Endothelial cell of umbilical vein (primary cell): Measurements from ENCODE around the gene FAXDC2.

ENCODE experiments used
- EZH2 ChIP-seq: IDR thresholded peaks from 2 replicates; pipeline ENCODE4 v1.6.1; 2012; ENCODE audit warnings: borderline replicate concordance, low read depth, mild to moderate bottlenecking, moderate library complexity, low read length, inconsistent platforms; ENCODE audit not compliant: severe bottlenecking
- FOS ChIP-seq: IDR thresholded peaks from 2 replicates; pipeline ENCODE4 v1.6.1; 2011; ENCODE audit warnings: mild to moderate bottlenecking, low read length, moderate library complexity, borderline replicate concordance; ENCODE audit not compliant: insufficient read depth
- GATA2 ChIP-seq: IDR thresholded peaks from 2 replicates; pipeline ENCODE4 v1.7.0; 2011; ENCODE audit warnings: low read depth, mild to moderate bottlenecking, moderate library complexity, mixed read lengths, low read length; ENCODE audit not compliant: insufficient read length, insufficient read depth
- JUN ChIP-seq: IDR thresholded peaks from 2 replicates; pipeline ENCODE4 v1.6.1; 2011; ENCODE audit warnings: borderline replicate concordance, low read depth; ENCODE audit not compliant: insufficient read length, insufficient read depth
- MYC ChIP-seq: IDR thresholded peaks from one replicate; pipeline ENCODE4 v1.6.1; 2011; ENCODE audit warnings: mild to moderate bottlenecking, low read depth, low read length
- POLR2A ChIP-seq: IDR thresholded peaks from 2 replicates; pipeline ENCODE4 v1.6.1; 2012; ENCODE audit warnings: low read depth, mild to moderate bottlenecking, control low read depth, low read length
- POLR2AphosphoS5 ChIP-seq: IDR thresholded peaks from 2 replicates; pipeline ENCODE4 v1.6.1; 2012; ENCODE audit warnings: low read depth, mild to moderate bottlenecking, control low read depth, low read length, moderate library complexity; ENCODE audit not compliant: insufficient read depth
- TF ChIP-seq, protein P1 (sequence below), 2 donors: IDR thresholded peaks; 1 replicate in 1 of 2; 2 replicates in 1 of 2; pipeline ENCODE4 v1.5.1; 2011; ENCODE audit warnings: low read length in 2 of 2, mild to moderate bottlenecking in 2 of 2, moderate library complexity in 2 of 2, control low read depth in 1 of 2, inconsistent platforms in 1 of 2, low read depth in 1 of 2; ENCODE audit not compliant: insufficient read depth in 1 of 2; ENCODE audit errors: extremely low read depth in 1 of 2

DNA sequence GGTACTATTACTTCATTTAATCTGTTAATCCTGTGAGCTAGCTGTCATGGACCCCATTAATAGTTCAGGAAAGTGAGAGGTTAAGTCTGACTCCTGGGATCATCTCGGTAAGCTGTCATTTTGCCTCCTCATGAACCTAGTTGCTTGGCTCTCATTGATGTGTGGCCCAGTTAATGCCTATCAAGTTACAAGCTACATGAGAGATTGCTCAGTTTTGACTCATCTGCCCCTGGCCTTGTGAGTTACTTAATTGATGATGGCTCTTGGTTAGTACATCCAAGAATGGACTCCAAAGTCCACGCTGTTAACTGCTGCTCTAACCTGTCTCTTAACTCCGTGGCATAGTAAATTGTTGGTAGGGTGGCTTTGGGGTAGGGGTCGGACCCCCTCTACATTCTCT lies 71.3 kb downstream of the FAXDC2 start:
- TF ChIP-seq, protein P1, sequence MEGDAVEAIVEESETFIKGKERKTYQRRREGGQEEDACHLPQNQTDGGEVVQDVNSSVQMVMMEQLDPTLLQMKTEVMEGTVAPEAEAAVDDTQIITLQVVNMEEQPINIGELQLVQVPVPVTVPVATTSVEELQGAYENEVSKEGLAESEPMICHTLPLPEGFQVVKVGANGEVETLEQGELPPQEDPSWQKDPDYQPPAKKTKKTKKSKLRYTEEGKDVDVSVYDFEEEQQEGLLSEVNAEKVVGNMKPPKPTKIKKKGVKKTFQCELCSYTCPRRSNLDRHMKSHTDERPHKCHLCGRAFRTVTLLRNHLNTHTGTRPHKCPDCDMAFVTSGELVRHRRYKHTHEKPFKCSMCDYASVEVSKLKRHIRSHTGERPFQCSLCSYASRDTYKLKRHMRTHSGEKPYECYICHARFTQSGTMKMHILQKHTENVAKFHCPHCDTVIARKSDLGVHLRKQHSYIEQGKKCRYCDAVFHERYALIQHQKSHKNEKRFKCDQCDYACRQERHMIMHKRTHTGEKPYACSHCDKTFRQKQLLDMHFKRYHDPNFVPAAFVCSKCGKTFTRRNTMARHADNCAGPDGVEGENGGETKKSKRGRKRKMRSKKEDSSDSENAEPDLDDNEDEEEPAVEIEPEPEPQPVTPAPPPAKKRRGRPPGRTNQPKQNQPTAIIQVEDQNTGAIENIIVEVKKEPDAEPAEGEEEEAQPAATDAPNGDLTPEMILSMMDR (IDR thresholded peaks at IDR 0.05; ENCODE audit: extremely low read depth in 1 of 2, insufficient read depth in 1 of 2, low read depth in 1 of 2, low read length in 2 of 2), result no peak
- TF ChIP-seq EZH2 (no peak), FOS (no peak), POLR2AphosphoS5 (no peak), GATA2 (no peak), POLR2A (no peak), MYC (no peak), JUN (no peak)
